ENCODE results near the gene PRKAR1B. TPM values are rescaled to one million over a fixed set of nuclear protein-coding genes. Genes with fewer than 3 reads are reported as not detected.

The PRKAR1B gene
- total RNA-seq, 4 donors from 2014 or later = 3.8 to 11.6 (median 6.3) TPM

GRCh38 chr7:659996-660395, 67.1 kb downstream of the PRKAR1B start:
- no peak for TF ChIP-seq CTCF (IDR thresholded peaks at IDR 0.05; ENCODE audit: low read depth)

GRCh38 chr7:659306-659847, 67.7 kb downstream of the PRKAR1B start:
- no peak for TF ChIP-seq CTCF (IDR thresholded peaks at IDR 0.05; ENCODE audit: low read depth)

GRCh38 chr7:657565-658119, 69.4 kb downstream of the PRKAR1B start:
- TF ChIP-seq CTCF (IDR thresholded peaks at IDR 0.05; ENCODE audit: low read depth) = no peak

- TF ChIP-seq CTCF (IDR thresholded peaks at IDR 0.05; ENCODE audit: low read depth) = no peak
These were observed 71.3 kb downstream of the PRKAR1B start for GRCh38 chr7:655758-656157.

GRCh38 chr7:653829-654764, 73.0 kb downstream of the PRKAR1B start:
- no peak for TF ChIP-seq CTCF (IDR thresholded peaks at IDR 0.05; ENCODE audit: low read depth)

- TF ChIP-seq CTCF (IDR thresholded peaks at IDR 0.05; ENCODE audit: low read depth) = no peak
These were observed 74.2 kb downstream of the PRKAR1B start for GRCh38 chr7:652881-653280.

GRCh38 chr7:651032-651728, 75.9 kb downstream of the PRKAR1B start:
- no peak for TF ChIP-seq CTCF (IDR thresholded peaks at IDR 0.05; ENCODE audit: low read depth)

Data from subcutaneous adipose tissue (tissue), 4 donors.